AG20443 (cell line): Measurements from ENCODE around the gene CREB3L4.
A peak's percentile ranks its signal among the peaks of the same experiment; 100 is the strongest.

Source experiments
- DNase-seq: peaks from one replicate; pipeline ENCODE4 v3.0.0; 2012; ENCODE audit warnings: low spot score, mixed read lengths

CREB3L4 gene

DNA sequence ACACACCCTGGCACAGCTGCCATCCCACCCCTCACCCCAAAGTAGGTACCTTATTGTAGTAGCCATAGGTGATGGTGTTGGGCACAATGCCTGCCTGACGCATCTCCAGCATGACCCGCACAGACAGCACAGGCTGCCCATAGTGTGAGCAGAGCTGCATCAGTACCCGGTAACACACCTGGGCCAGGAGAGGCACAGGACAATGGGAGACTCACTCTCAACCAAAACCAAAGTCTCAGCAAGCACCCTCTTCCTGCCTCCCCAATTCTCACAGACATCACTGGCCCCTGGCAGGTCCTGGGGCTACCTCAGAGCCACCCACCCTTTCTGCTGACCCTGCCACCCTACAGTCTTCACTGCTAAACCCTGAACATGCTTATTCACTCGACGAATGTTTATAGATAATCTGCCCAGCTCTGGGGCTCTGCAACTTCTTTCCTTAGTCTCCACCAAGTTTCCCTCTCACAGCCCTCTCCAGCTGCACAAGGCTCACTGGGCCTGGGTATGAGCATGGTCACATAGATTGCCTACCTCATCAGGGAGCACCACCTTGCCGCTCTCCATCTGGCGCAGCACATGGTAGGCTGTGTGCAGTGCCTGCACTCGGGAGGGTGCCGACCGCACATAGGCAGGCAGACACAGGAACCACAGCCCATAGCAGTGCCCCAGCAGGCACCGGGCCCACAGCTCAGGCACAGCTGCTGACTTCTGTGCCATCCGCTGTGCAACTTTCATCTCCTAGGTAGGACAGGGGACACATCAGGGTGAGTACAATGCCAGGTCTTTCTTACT, 31.5 kb upstream of the CREB3L4 start:
- DNase-seq, result no peak

DNA sequence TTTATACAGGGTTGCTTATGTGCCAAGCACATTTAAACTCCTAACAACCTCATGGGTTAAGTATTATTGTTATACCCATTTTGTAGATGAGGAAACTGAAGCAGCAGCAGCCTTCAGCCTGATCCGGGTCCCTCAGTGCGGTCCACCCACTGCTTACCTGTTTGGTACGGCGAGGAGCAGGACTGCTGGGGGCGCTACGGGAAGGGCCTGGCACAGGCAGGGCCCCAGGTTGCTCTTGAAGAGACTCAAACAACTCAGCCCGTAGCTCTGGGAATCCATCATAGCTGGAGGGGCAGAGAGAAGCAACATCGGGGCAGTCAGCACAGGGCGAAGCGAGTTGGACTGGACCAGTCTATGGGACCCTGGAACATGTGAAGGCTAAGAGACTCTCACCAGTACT, 30.4 kb upstream of the CREB3L4 start:
- no peak for DNase-seq

DNA sequence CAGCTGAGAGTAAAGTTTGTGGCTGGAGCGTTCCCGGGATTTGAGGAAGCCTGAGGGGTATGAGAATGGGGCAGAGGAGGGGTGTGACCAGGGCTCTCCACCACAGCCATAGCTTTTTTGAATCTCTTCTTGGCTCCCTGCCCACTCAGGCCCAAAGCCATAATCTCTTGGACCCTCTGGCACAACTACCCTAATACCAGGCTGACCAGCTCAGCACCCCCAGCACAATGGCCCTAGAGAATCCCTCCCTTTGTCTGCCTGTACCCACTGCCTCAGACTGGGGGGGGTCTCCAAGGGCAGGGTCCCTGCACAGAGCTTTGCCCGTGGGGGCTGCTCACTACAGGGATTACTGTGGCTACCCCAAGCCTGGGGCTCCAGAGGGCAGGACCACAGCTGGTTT, 28.7 kb upstream of the CREB3L4 start:
- DNase-seq, result no peak

DNA sequence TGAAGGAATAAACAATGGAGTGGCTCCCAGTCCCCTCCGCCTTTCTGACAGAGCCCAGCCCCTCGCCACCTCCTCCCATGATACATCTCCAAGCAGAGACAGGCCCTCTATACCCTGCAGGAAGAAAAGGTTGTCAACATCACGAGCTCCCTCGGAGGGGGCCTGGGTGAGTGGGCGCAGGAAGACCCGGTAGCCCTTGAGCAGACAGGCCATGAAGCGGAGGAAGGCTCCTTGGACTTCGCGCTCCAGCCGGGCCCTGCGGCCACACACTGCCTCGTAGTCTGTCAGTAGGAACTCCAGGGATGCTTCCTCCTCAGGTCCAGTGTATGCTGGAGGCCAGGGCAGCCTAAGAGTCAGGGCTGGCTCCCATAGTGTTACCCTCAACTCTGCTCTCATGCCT, 28.2 kb upstream of the CREB3L4 start:
- DNase-seq, result no peak

DNA sequence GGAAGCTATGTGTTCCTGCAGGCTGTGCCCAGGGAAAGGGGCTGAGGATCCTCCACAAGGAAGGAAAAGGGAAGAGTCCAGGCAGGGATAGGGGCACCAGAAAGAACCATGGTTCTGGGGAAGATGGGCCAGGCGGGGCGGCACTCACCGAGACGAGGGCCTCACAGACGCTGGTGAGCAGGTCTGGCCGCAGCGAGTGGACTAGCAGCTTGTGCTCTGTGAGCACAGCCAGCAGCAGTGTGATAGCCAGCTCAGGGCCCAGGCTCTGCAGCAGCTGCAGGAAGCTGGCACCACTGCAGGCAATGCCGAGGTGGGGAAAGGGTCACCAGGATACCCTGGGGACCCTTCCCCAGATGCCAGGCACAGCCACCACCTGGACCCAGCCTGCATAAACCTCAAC, 26.9 kb upstream of the CREB3L4 start:
- DNase-seq, result no peak

DNA sequence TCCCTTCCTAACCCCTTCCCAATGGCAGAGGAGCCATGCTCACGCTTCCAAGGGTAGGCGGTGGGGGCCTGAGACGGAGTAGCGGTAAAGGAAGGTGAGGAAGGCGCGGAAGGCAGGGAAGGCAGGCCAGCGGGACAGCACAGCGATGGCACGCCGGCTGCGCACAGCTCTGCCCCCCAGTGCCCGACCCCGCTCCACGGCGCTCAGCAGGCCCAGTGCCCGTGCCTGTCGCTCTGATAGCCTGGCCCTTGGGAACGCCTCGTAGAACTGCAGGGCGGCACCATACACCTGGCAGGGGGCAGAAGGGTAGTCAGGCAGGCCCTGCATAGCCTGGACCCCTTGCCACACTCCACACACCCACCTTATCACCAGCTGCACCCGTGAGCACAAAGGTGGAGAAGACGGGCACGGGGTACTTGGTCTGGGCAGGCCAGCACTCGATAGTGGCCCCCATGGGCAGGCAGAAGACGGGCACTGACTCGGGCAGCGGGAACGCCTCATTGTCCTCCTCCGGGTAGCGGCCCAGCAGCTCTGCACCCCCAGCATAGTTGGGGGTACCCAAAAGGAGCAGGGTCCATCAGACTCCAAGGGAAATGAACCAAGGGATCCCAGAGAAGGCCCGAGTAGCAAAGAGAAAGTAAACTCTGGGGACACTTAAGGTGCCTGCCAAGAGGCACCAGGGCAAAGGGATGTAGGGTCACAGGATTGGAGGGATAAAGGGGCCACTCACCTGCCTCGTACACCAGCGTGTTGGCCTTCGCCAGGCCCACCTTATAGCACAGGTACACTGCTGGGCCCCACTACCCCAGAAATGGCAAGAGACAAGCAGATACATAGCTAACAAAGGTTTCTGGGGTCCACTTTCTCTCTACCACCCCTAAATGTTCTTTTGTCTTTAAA, 25.6 kb upstream of the CREB3L4 start:
- no peak for DNase-seq

DNA sequence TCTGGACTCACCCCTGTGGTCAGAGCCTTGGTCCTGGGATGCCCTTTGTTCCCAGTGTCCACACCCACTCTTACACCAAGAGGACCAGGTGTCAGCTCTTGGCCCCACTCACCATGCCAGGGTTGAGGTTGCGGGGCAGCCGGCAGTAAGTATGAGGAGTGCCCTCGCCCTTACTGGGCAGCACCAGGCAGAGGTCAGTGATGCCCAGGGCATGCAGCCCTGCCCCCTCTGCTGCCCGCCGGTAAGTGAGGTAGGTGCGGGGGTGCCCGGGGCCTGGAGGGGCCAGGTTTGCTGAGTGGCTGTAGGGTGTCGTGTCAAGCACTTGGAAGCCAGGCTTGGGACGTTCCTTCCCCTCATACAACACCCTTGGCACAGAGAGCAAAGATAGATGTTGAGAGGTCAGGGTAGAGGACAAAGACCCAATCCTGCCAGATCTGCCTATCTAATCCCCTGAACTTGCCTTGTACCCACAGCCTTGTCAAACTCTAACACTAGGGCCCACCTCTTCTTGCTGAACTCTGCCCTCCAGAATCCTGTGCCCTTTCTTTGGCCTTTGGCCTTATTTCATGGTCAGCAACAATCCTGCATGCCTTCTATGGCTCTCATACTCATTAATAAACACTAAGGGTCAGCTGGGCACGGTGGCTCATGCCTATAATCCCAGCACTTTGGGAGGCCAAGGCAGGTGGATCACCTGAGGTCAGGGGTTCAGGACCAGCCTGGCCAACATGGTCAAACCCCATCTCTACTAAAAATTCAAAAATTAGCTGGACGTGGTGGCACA, 24.7 kb upstream of the CREB3L4 start:
- DNase-seq, result no peak

DNA sequence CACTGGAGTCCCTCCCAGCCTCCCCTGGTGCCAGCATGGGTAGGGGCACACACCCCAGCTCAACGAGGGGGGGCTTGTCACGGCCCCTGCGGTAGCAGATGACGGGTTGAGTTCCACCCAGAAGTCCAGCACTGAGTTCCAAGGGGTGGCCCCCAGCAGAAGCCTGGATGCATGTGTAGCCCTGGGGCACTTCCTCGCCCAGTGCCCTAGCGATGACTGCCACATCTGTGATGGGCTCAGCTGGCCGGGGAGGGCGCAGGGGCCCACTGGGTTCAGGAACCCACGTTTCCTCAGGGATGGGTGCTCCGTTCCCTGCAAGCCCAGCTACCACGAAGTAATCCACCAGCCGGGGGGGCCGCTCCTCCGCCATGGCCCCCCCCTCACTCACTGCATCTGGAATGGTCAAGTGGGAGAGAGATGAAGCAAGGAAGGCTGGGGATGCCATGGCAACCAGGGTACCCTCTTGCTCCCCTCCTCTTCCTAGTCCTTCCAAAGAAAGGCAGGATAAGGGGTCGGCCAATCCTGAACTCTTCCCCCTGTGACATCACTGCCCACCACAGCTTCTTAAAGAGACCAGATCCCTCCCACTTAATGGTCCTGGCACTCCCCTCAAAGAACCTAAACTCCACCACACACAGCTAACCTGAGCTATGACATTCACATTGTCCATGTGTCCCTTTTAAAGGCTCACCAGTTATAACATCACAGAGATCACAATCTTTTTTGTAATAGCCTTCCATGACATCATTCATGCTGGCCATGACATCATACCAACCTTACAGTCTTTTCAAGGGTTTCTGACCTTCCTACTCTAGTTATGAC, 23.5 kb upstream of the CREB3L4 start:
- DNase-seq, result no peak

DNA sequence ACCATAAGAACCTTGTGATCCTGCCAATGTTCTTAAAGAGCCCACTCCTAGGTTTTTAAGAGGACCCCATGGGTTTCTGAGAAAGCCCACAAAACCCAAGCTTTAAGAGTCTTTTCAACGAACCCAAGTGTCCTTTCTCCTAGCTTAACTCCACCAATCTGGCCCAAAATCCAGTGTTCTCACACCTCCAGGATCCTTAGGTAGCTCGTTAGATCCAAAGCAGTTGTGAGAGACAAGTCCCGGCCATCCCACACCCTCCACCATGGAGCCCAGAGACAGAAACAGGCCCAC, 22.9 kb upstream of the CREB3L4 start:
- DNase-seq, result no peak

DNA sequence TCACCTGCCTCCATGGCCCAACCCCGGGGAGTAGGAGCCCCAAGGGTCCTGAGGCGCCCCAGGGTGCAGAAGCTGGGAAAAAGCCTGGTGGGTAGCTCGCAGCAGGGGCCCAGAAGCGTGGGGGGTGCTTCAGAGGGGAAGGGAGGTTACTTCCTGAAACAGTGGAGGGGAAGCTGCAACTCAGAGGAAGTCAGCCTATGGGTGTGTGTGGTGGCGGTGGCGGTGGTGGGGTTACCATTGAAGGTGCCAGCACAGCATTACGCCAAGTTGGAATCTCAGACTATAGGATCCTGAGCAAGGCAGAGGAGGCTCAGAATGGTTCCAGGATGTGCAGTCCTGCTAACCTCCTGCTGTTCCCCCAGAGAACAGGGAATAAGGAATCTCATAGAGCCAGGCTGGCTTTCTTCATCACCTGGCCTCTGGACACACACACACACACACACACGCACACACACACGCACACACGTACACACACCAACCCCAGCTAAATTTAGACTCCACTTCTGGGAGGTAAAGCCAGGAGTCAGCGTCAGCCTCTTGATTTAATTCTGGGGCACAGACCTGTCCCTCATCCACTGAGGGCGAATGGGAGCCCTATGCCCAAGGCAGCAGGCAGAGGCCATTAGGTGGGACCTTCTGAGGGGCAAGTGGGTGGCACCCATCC, 22.4 kb upstream of the CREB3L4 start:
- DNase-seq, result peak; percentile 38

DNA sequence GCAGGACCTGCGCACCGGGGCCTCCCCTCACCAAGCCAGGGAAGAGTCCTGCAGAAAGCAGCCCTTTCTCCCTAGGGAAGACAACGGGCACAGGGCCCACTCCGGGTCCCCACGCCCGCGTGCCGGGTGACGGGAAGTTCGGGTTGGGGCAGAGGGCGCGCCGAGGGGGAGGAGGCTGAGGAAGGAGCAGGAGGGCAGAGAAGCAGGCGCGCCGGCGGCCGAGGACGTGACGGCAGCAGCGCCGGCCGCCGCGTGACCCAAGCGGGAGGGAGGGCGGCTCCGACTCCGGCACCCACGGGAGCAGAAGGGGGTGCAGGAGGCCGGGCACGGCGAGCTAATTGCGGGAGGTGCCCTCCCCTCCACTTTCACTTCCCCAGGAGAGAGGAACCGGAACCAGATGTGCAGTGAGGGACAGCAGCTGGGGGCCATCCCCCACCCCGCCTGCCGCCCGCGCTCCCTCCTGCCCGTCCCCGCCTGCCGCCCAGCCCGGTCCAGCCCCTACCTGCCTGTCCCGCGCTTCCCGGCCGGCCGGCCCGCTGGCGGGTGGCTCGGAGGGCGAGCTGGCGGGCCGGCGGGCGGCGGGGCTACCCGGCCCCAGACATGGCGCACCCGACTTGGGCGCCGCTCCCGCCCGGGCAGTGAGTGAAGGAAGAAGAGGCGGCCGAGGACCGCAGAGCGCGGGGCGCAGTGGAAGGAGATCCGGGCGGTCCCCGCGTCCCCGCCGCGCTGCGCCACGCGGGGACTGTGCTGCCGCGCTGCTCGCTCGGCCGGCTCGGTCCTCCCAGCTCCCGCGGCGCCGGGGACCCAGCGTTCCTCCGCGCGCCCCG, 21.7 kb upstream of the CREB3L4 start:
- DNase-seq, result peak; percentile 90

DNA sequence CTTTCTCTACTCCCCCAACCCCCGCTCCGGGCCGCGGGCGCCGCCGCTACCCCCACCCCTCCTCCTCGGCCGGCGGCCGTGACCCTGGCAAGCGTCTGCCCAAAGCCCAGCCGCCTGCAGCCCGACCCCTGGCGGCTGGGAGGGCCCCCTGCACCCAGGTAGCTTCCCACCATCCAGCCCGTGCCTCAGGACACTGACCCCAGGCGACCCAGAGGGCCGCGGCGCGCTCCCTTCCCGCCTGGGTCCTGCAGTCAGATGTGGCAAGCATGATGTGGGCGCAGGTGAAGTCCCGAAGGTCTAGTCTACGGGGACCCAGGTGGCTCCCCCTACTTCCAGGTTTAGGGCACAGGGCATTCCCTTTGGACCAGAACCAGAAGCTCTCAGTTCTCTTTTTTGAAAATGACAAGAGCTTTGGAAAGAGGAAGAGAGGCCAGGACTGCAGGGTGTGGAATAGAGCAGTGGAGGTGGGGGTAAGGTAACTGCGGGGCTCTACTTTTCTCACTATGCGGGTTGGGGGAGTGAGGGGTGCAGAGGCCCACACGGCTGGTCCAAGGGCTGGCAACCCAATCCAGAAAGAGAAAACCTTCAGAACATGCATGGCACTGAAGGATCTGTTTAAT, 21.0 kb upstream of the CREB3L4 start, which contains the start of gene DENND4B:
TSS of gene DENND4B (minus strand) at position 97 of the 620 bp plus-strand sequence. CDS start 2,344 bp downstream, outside the sequence.
- peak; percentile 97 for DNase-seq

DNA sequence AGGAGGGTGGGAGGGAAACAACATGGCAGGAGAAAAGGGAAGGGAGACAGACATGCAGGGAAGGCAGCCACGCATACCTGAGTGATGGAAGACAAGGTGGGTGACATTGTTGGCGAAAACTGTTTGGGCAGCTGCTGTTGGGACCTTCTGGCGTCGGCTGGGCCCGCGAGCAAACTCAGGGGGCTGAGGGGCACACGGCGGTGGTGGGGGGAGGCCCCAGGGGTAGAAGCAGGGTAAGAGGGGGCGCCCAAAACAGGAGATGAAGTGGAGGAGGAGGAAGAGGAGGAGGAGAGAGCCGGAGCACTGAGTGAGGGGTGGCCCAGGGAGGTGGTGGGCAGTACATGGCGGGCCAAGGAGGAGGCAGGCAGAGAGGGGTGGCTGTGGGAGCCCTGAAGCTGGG, 16.5 kb upstream of the CREB3L4 start:
- no peak for DNase-seq

DNA sequence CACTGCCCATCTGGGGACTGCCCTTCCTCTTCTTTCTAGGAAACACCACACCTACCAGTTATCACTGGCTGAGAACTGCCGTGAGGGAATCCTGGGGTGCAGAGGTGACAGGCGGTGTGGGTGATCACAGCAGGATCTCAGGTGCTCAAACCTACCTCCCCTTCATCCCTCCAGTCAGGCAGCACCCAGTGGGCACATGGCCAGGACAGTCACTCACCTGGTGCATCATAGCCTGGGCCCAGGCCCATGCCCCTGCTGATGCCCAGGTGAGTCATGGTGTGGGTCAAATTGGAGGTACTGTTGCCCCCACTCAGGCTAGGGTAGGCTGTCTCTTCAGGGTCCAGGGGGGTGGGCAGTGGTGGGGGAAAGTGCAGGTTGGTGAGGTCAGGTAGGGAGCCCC, 15.9 kb upstream of the CREB3L4 start:
- DNase-seq, result no peak

DNA sequence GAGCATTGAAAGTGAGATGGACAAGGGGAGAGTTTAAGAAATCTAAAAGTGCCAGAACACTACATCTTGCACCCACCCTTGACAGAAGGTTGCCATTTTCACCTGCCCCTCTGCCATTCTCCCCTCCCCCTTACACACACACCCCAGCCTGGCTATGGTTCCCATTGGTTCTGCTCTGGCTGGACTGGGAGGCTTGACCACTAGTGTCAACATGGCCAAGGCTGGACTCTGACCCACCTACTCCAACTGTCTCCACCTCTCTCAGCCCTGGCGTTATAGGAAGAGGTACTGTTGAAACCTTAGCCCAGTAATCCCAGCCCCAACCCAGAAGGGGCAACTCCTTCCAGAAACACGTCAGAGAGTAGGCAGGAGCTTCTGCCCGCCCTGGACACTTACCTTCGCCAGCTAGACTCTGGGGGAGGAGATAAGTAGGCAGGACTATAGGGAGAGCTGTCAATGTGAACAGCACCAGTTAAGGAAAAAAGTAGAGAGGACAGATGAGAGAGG, 13.8 kb upstream of the CREB3L4 start:
- DNase-seq, result no peak

DNA sequence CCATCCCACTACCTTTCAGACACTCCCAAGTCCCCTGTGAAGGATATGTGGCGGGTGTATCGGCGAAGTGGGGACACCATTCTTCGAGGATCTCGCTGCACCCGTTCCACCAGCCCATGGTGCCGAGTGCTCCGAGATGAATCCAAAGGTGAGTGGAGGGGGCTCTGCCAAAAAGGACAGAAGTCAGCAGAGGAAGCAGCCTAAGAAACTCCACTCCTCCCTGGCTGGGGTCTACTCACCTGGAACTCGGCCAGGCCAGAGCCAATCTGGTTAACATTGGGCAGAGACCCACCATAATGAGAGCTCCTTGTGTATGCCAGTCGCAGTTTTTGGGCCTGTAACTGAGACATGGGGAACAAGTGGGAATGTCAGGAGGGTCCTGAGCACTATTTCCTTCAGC, 12.9 kb upstream of the CREB3L4 start:
- DNase-seq, result no peak

DNA sequence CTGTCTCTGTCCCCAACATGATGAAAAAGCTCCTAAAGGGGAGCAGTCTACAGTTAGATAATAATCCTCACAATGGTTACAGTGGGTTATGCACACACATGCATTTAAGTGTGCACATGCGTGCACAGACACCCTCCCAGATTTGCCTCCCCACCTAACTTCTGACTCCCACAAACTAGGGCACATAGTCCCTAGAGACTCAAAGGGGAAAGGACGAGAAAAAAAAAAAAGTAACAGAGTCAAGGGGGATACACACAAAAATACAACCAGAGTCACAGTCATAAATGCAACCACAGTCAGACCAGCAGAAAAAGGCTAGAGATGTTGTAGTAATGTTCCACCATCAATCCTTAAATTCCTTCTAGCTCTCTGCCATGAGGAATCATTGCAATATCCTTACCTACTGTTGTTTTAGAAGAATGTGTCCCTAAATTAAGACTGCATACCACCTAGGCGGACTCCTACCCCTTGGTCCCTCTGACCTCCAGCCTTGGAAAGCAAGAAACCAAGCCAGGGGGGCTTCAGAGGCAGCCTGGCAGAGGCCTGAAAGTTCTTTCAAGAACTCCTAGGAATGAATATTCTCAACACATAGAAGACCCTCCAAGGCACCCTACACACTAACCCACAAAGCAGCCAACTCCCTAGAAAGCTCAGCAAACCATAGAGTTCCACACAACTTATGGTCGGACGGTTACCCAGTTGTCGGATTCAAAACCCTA, 10.5 kb upstream of the CREB3L4 start:
- DNase-seq, result no peak

DNA sequence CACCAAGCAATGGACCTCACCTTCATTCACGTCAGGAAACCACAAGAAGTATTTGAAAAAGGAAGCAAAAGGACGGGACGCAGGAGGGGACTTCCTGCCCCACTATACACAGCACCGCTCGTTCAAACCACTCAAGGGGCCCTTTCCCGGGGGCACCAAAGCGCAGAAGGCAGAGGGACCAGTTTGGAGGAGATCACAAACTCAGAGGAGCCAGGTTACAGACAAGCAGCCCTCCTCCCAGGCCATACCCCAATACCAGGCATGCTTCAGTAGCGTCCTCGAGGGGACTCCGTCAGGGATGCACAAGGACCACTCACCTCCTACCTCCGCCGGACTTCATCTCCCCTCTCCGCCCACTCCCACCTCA, 10.0 kb upstream of the CREB3L4 start:
- DNase-seq, result no peak
